Natural killer cell (primary cell): Measurements from ENCODE around the gene CHD2. TPM values are rescaled to one million over a fixed set of nuclear protein-coding genes. Genes with fewer than 3 reads are reported as not detected.

Experiments used
- ATAC-seq, 3 donors: fragments of 150-1000 bp in 2 of 3; fragments of 200-7000 bp in 1 of 3; cut with Tn5 transposase; 1 replicate in 1 of 3; 2 replicates in 2 of 3; pipeline ENCODE4 v1.10.0; 2021; ENCODE audit warnings: mild to moderate bottlenecking in 2 of 3, moderate library complexity in 2 of 3
- DNase-seq, 2 donors: peaks; one replicate each; pipeline versions ENCODE4 v3.0.0 to v3.0.0-alpha.2; 2013 to 2021; ENCODE audit warnings: mixed read lengths in 1 of 2
- H3K27ac ChIP-seq: one replicate; pipeline ENCODE4 v1.5.1; 2013; ENCODE audit warnings: mild to moderate bottlenecking, low read length
- H3K27me3 ChIP-seq: one replicate; pipeline ENCODE4 v1.6.1; 2013; ENCODE audit warnings: low read length; ENCODE audit not compliant: control insufficient read depth, insufficient read depth
- H3K36me3 ChIP-seq: one replicate; pipeline ENCODE4 v1.6.1; 2013; ENCODE audit warnings: low read length; ENCODE audit not compliant: control insufficient read depth, insufficient read depth
- H3K4me1 ChIP-seq: one replicate; pipeline ENCODE4 v1.6.1; 2013; ENCODE audit warnings: low read length; ENCODE audit not compliant: control insufficient read depth, insufficient read depth
- H3K4me3 ChIP-seq: one replicate; pipeline ENCODE4 v1.5.1; 2013; ENCODE audit warnings: low read length
- H3K9me3 ChIP-seq: one replicate; pipeline ENCODE4 v1.6.1; 2013; ENCODE audit warnings: low read length; ENCODE audit not compliant: control insufficient read depth, insufficient read depth
- H3K27ac Mint-ChIP-seq, 2 donors: one replicate each; pipeline ENCODE4 v1.8.0; 2022; ENCODE audit warnings: mild to moderate bottlenecking in 2 of 2, mixed read lengths in 2 of 2, moderate library complexity in 1 of 2
- H3K27me3 Mint-ChIP-seq, 2 donors: one replicate each; pipeline ENCODE4 v1.8.0; 2022; ENCODE audit warnings: low read depth in 2 of 2, mixed read lengths in 2 of 2
- H3K36me3 Mint-ChIP-seq: one replicate; pipeline ENCODE4 v1.8.0; 2022; ENCODE audit warnings: mixed read lengths
- H3K4me1 Mint-ChIP-seq, 2 donors: one replicate each; pipeline ENCODE4 v1.8.0; 2022; ENCODE audit warnings: mixed read lengths in 2 of 2
- H3K4me3 Mint-ChIP-seq: one replicate; pipeline ENCODE4 v1.8.0; 2022; ENCODE audit warnings: mild to moderate bottlenecking, moderate library complexity, mixed read lengths
- H3K9me3 Mint-ChIP-seq, 2 donors: one replicate each; pipeline ENCODE4 v1.8.0; 2022; ENCODE audit warnings: mixed read lengths in 2 of 2
- WGBS: methylation state at CpG from one replicate; pipeline ENCODE4 v1.1.7; 2013; ENCODE audit warnings: missing lambda C conversion rate; ENCODE audit not compliant: insufficient coverage; 5-methylcytosine and 5-hydroxymethylcytosine counted together
- intact Hi-C: fragments of 100-400 bp; cut with micrococcal nuclease; formaldehyde crosslinking; loops from one replicate; pipeline ENCODE4 v1.14.2; 2022
- total RNA-seq, 4 donors: library from RNA; stranded (reverse); fragments of 120-200 nt in 1 of 4; gene quantifications; one replicate each; pipeline versions ENCODE4 v1.2.3 to v1.2.4, GENCODE V29; 2013 to 2022
- TF ChIP-seq, protein P1 (sequence below): fragments of 200-600 bp; IDR thresholded peaks from one replicate; pipeline ENCODE4 v1.8.0; 2022; ENCODE audit warnings: antibody characterized with exemption

The CHD2 gene
- total RNA-seq, 3 donors from 2014 or later (not counting 1 experiment from before 2014, with no cell fraction given), result 418 to 449 (median 441) TPM

DNA sequence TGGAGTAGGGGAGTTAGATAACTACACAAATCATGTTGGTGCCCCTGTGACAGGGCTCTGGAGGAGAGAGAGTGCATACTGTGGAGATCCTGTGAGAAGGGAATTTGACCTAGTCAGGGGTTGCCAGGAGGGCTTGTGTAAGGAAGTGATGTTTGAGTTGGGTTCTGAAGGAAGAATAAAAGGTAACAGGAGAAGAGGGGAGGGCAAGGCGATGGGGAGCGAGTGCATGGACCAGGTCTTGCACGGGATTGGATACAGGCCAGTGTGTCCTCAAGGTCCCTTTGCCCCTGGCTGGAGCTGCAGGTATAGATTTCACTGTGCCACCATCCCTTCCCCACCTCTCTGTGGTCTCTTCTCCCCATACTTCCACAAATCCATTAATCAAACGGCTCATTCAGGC, 105.0 kb downstream of the CHD2 start:
- 100% methylated on average over 4 of the region's 4 CpGs for WGBS
- H3K4me3 Mint-ChIP-seq, result no peak overlapping the region
- peaks cover 11 to 18% of the 10 kb centered on the region in 2 donors for H3K4me1 Mint-ChIP-seq
- Histone ChIP-seq H3K27ac (no peak overlapping the region), H3K27me3 (no peaks in the 10 kb centered on the region), H3K4me1 (no peaks in the 10 kb centered on the region), H3K4me3 (no peak overlapping the region), H3K9me3 (no peaks in the 10 kb centered on the region), H3K36me3 (peaks cover 94% of the 10 kb centered on the region)
- no peaks in the 10 kb centered on the region for H3K9me3 Mint-ChIP-seq
- H3K36me3 Mint-ChIP-seq, result peaks cover 47% of the 10 kb centered on the region
- intact Hi-C loops, result no loop called here
- no peak for ATAC-seq
- no peak for DNase-seq
- no peaks in the 10 kb centered on the region for H3K27me3 Mint-ChIP-seq
- peak overlapping the region; percentile 60 to 79 for H3K27ac Mint-ChIP-seq
- TF ChIP-seq, protein P1, sequence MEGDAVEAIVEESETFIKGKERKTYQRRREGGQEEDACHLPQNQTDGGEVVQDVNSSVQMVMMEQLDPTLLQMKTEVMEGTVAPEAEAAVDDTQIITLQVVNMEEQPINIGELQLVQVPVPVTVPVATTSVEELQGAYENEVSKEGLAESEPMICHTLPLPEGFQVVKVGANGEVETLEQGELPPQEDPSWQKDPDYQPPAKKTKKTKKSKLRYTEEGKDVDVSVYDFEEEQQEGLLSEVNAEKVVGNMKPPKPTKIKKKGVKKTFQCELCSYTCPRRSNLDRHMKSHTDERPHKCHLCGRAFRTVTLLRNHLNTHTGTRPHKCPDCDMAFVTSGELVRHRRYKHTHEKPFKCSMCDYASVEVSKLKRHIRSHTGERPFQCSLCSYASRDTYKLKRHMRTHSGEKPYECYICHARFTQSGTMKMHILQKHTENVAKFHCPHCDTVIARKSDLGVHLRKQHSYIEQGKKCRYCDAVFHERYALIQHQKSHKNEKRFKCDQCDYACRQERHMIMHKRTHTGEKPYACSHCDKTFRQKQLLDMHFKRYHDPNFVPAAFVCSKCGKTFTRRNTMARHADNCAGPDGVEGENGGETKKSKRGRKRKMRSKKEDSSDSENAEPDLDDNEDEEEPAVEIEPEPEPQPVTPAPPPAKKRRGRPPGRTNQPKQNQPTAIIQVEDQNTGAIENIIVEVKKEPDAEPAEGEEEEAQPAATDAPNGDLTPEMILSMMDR, result no peak

DNA sequence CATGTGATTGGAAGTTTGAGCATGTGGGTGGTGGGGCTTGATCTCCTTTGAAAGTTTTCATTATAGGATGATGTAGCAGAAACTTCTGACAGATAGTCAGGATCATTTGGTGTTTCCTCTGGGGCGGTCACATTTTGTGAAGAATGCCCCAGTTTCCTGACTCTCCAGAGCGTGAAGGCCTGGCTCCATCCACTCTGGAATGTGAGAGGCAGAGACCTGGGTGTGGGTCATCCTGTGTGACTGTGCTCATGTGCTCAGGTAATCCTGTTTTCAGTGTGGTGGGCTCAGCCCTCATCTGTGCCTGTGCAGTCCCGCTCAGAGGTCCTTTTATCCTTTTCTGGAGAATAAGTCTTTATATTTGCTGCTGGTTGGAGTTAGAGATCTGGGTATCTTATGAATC, 107.9 kb downstream of the CHD2 start:
- Mint-ChIP-seq H3K27me3 (no peaks in the 10 kb centered on the region), H3K4me3 (no peak overlapping the region), H3K4me1 (peaks cover 6 to 17% of the 10 kb centered on the region in 2 donors), H3K27ac (peak overlapping the region; percentile 20 to 69), H3K36me3 (peaks cover 47% of the 10 kb centered on the region), H3K9me3 (no peaks in the 10 kb centered on the region)
- intact Hi-C loops, result no loop called here
- TF ChIP-seq, protein P1, result no peak
- Histone ChIP-seq H3K27ac (no peak overlapping the region), H3K4me3 (no peak overlapping the region), H3K9me3 (no peaks in the 10 kb centered on the region), H3K4me1 (no peaks in the 10 kb centered on the region), H3K36me3 (peaks cover 93% of the 10 kb centered on the region), H3K27me3 (no peaks in the 10 kb centered on the region)
- ATAC-seq (no peak), DNase-seq (no peak)
- 77% methylated on average over 3 of the region's 3 CpGs for WGBS

- H3K9me3 Mint-ChIP-seq, result no peaks in the 10 kb centered on the region
- no peaks in the 10 kb centered on the region for H3K27me3 ChIP-seq
- ATAC-seq, result no peak
- H3K27ac Mint-ChIP-seq, result peak overlapping the region; percentile 43 to 56
- no peaks in the 10 kb centered on the region for H3K9me3 ChIP-seq
- no peak overlapping the region for H3K4me3 ChIP-seq
- no peak overlapping the region for H3K4me3 Mint-ChIP-seq
- peaks cover 8 to 20% of the 10 kb centered on the region in 2 donors for H3K4me1 Mint-ChIP-seq
- peaks cover 59% of the 10 kb centered on the region for H3K36me3 Mint-ChIP-seq
- 100% methylated on average over 1 of the region's 1 CpG for WGBS
- intact Hi-C loops, result no loop called here
- no peaks in the 10 kb centered on the region for H3K27me3 Mint-ChIP-seq
- TF ChIP-seq, protein P1, result no peak
- H3K27ac ChIP-seq, result no peak overlapping the region
- DNase-seq, result no peak
- peaks cover 98% of the 10 kb centered on the region for H3K36me3 ChIP-seq
- no peaks in the 10 kb centered on the region for H3K4me1 ChIP-seq
These were observed 112.7 kb downstream of the CHD2 start for GRCh38 chr15:93012786-93013185.

- no peak for ATAC-seq
- Histone ChIP-seq H3K9me3 (no peaks in the 10 kb centered on the region), H3K36me3 (peaks cover 97% of the 10 kb centered on the region), H3K27me3 (no peaks in the 10 kb centered on the region), H3K4me3 (no peak overlapping the region), H3K4me1 (no peaks in the 10 kb centered on the region), H3K27ac (no peak overlapping the region)
- Mint-ChIP-seq H3K36me3 (peaks cover 69% of the 10 kb centered on the region), H3K4me1 (peaks cover 28 to 31% of the 10 kb centered on the region in 2 donors), H3K27ac (peak overlapping the region; percentile 5 to 39), H3K9me3 (no peaks in the 10 kb centered on the region), H3K27me3 (no peaks in the 10 kb centered on the region), H3K4me3 (no peak overlapping the region)
- TF ChIP-seq, protein P1, result no peak
- intact Hi-C loops, result no loop called here
- no peak for DNase-seq
- WGBS, result 93% methylated on average over 4 of the region's 6 CpGs
These were observed 117.4 kb downstream of the CHD2 start for GRCh38 chr15:93017526-93017925.
